NT2/D1 (cell line): Measurements from ENCODE around the gene SLC28A1.

Experiments
- DNase-seq: peaks from one replicate; pipeline ENCODE4 v3.0.0-alpha.2; 2011; ENCODE audit warnings: low read depth, low spot score
- H3K27me3 ChIP-seq: 2 replicates; pipeline ENCODE4 v1.6.0; 2011; ENCODE audit warnings: mild to moderate bottlenecking; ENCODE audit not compliant: insufficient read length, insufficient read depth
- H3K36me3 ChIP-seq: 2 replicates; pipeline ENCODE4 v1.6.1; 2011; ENCODE audit warnings: mild to moderate bottlenecking, low read length, mixed read lengths; ENCODE audit not compliant: insufficient read depth, insufficient read length
- H3K4me1 ChIP-seq: 2 replicates; pipeline ENCODE4 v1.5.1; 2011; ENCODE audit not compliant: insufficient read depth, insufficient read length
- H3K4me3 ChIP-seq: 2 replicates; pipeline ENCODE4 v1.5.1; 2011; ENCODE audit warnings: low read depth; ENCODE audit not compliant: insufficient read length
- H3K9ac ChIP-seq: 2 replicates; pipeline ENCODE4 v1.6.0; 2011; ENCODE audit warnings: low read depth; ENCODE audit not compliant: insufficient read length
- H3K9me3 ChIP-seq: 2 replicates; pipeline ENCODE4 v1.5.1; 2011; ENCODE audit warnings: mild to moderate bottlenecking, low read length; ENCODE audit not compliant: insufficient read depth
- SUZ12 ChIP-seq: IDR thresholded peaks from 2 replicates; pipeline ENCODE4 v1.6.1; 2011; ENCODE audit not compliant: insufficient read length, insufficient read depth; ENCODE audit errors: extremely low read depth
- YY1 ChIP-seq: IDR thresholded peaks from 2 replicates; pipeline ENCODE4 v1.6.1; 2011; ENCODE audit not compliant: insufficient read length, insufficient read depth
- ZNF274 ChIP-seq: IDR thresholded peaks from 2 replicates; pipeline ENCODE4 v1.6.1; 2011; ENCODE audit warnings: mild to moderate bottlenecking, low read depth, low read length

SLC28A1 gene

GRCh38 chr15:84856731-84857417 lies 27.6 kb upstream of the SLC28A1 start:
- Histone ChIP-seq H3K4me1 (no peaks in the 10 kb centered on the region), H3K27me3 (no peaks in the 10 kb centered on the region), H3K36me3 (peaks cover 89% of the 10 kb centered on the region), H3K9me3 (no peaks in the 10 kb centered on the region), H3K9ac (no peak overlapping the region), H3K4me3 (no peak overlapping the region)
- no peak for DNase-seq
- TF ChIP-seq SUZ12 (no peak), YY1 (no peak), ZNF274 (no peak)

DNA sequence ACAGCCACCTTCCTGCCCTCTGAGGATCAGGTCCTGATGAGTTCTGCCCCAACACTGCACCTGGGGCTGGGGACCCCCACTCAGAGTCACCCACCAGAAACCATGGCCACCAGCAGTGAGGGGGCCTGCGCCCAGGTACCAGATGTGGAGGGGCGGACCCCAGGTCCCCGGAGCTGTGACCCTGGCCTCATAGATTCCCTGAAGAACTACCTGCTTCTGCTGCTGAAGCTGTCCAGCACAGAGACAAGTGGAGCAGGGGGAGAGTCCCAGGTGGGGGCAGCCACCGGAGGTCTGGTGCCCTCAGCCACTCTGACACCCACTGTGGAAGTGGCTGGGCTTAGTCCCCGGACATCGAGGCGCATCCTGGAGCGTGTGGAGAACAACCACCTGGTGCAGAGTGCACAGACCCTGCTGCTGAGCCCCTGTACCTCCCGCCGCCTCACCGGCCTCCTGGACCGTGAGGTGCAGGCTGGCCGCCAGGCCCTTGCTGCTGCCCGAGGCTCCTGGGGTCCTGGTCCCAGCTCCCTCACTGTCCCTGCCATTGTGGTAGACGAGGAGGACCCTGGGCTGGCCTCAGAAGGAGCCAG lies 27.0 kb upstream of the SLC28A1 start:
- Histone ChIP-seq H3K9ac (no peak overlapping the region), H3K4me3 (no peak overlapping the region), H3K36me3 (peaks cover 89% of the 10 kb centered on the region), H3K4me1 (no peaks in the 10 kb centered on the region), H3K9me3 (no peaks in the 10 kb centered on the region), H3K27me3 (no peaks in the 10 kb centered on the region)
- TF ChIP-seq ZNF274 (no peak), YY1 (no peak), SUZ12 (no peak)
- no peak for DNase-seq

DNA sequence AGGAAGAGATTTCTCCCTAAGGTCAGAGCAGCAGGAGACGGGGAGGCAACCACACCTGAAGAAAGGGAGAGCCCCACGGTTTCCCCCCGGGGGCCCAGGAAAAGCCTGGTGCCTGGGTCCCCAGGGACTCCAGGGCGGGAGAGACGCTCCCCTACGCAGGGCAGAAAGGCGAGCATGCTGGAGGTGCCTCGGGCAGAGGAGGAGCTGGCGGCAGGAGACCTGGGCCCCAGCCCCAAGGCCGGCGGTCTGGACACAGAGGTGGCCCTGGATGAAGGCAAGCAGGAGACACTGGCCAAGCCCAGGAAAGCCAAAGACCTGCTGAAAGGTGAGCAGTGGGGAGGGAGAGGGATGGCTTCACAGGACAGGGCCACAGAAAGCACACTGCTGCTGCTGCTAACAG lies 26.2 kb upstream of the SLC28A1 start:
- DNase-seq, result no peak
- no peaks in the 10 kb centered on the region for H3K9me3 ChIP-seq
- H3K36me3 ChIP-seq, result peaks cover 89% of the 10 kb centered on the region
- H3K9ac ChIP-seq, result no peak overlapping the region
- no peaks in the 10 kb centered on the region for H3K27me3 ChIP-seq
- TF ChIP-seq YY1 (no peak), ZNF274 (no peak), SUZ12 (no peak)
- no peak overlapping the region for H3K4me3 ChIP-seq
- H3K4me1 ChIP-seq, result no peaks in the 10 kb centered on the region

DNA sequence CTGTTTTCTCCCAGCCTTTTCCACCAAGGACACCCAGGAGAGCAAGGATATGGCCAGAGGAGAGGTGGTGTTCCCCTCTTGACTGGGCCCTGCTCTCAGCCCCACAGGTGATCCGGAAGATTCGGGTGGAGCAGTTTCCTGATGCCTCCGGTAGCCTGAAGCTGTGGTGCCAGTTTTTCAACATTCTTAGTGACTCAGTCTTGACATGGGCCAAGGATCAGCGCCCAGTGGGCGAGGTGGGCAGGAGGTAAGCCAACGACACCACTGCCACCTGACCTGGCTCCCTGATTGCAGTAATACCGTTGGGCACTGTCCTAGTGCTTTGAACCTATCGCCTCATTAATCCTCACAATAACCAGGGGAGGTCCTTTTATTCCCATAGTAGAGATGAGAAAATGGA lies 25.3 kb upstream of the SLC28A1 start:
- H3K27me3 ChIP-seq, result no peaks in the 10 kb centered on the region
- DNase-seq, result no peak
- peaks cover 2% of the 10 kb centered on the region for H3K4me1 ChIP-seq
- TF ChIP-seq SUZ12 (no peak), YY1 (no peak), ZNF274 (no peak)
- H3K9ac ChIP-seq, result no peak overlapping the region
- peaks cover 93% of the 10 kb centered on the region for H3K36me3 ChIP-seq
- no peaks in the 10 kb centered on the region for H3K9me3 ChIP-seq
- no peak overlapping the region for H3K4me3 ChIP-seq

GRCh38 chr15:84859651-84860050 lies 24.8 kb upstream of the SLC28A1 start:
- no peak for DNase-seq
- Histone ChIP-seq H3K9ac (no peak overlapping the region), H3K4me1 (peaks cover 2% of the 10 kb centered on the region), H3K9me3 (no peaks in the 10 kb centered on the region), H3K36me3 (peaks cover 97% of the 10 kb centered on the region), H3K4me3 (no peak overlapping the region), H3K27me3 (no peaks in the 10 kb centered on the region)
- no peak for TF ChIP-seq SUZ12

- H3K4me1 ChIP-seq, result peaks cover 2% of the 10 kb centered on the region
- no peaks in the 10 kb centered on the region for H3K27me3 ChIP-seq
- H3K36me3 ChIP-seq, result peaks cover 99% of the 10 kb centered on the region
- H3K9me3 ChIP-seq, result no peaks in the 10 kb centered on the region
- no peak for DNase-seq
- TF ChIP-seq ZNF274 (no peak), YY1 (no peak), SUZ12 (no peak)
- no peak overlapping the region for H3K4me3 ChIP-seq
- H3K9ac ChIP-seq, result no peak overlapping the region
Measured at GRCh38 chr15:84861781-84862180, 22.7 kb upstream of the SLC28A1 start.

DNA sequence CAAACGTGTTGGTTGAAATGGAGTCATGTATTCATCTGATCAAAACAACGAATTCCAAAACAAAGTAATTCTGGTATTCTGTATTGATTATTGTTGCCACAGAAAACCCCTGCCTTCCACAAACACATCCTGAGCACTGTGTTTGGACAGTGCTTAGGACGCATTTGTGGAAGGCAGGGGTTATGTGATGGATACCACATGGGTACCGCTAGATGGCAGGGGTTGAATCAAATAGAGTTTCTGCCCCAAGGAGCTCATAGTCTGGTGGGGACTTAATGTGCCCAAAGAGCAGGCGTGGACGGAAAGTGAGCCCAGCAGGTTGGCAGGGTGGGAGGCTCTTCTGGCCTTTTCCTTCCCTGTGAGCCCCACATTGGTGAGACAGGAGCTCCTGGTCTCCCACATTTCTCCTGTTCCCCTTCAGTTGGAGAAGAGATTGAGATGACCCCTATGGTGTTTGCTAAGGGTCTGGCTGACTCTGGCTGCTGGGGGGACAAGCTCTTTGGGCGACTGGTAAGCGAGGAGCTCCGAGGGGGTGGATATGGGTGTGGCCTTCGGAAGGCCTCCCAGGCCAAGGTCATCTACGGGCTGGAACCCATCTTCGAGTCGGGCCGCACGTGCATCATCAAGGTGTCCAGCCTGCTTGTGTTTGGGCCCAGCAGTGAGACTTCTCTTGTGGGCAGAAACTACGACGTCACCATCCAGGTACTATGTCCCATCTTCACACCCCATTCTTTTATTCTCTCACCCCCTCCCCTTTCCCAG lies 22.1 kb upstream of the SLC28A1 start:
- peaks cover 2% of the 10 kb centered on the region for H3K4me1 ChIP-seq
- H3K36me3 ChIP-seq, result peaks cover 99% of the 10 kb centered on the region
- no peaks in the 10 kb centered on the region for H3K9me3 ChIP-seq
- no peak overlapping the region for H3K4me3 ChIP-seq
- TF ChIP-seq YY1 (no peak), SUZ12 (no peak), ZNF274 (no peak)
- H3K27me3 ChIP-seq, result no peaks in the 10 kb centered on the region
- no peak for DNase-seq
- H3K9ac ChIP-seq, result no peak overlapping the region
